Measurements from ENCODE around the gene ATF7IP.

Gene ATF7IP

DNA sequence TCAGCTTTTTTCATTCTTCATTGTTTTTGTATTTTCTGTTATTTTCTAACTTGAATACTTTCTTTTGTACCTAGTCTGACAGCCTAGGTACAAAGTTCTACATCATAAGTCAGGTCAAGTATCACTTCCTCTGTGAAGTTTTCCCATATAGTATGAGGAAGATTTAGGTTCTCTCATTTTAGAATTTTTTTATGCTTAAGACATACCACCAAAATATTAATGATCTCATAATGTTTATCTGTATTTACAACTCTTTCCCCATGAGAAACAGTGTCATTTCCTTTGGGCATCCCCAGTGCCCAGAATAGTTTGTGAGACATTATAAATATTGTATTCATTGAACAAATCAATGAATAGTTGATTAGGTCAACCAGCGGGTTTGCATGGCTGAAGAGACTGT lies 3.1 kb upstream of the ATF7IP start:
- Mint-ChIP-seq H3K27me3 (ENCODE audit: low read depth) (no peaks in the 10 kb centered on the region), H3K4me3 (no peak overlapping the region), H3K36me3 (ENCODE audit: low read depth) (peaks cover 11% of the 10 kb centered on the region), H3K4me1 (ENCODE audit: low read depth) (peaks cover 18% of the 10 kb centered on the region), H3K27ac (no peak overlapping the region), H3K9me3 (peaks cover 4% of the 10 kb centered on the region)

DNA sequence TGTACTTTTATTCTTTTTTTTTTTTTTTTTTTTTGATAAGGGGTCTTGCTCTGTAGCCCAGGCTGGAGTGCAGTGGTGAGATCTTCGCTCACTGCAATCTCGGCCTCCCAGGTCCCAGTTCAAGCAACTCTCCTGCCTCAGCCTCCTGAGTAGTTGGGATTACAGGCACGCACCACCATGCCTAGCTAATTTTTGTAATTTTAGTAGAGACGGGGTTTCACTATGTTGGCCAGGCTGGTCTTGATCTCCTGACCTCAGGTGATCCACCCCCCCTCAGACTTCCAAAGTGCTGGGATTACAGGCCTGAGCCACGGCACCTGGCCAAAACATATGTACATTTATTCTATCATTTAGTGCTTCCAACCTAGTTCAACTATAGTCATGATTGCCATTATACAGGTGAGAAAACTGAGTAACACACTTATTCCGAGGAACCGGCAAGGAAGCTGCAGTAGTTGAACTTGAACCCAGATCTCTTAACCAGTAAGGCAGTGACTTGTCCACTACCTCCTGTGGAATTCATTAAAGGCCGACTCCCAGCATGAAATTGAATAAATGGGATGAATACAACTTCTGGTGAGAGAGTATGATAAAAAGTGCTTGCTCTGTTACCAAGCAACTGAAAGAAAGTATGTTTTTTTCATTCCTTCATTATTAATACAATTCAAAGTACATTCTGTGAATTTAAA lies 755 bp upstream of the ATF7IP start:
- H3K27me3 Mint-ChIP-seq (ENCODE audit: low read depth): no peaks in the 10 kb centered on the region

DNA sequence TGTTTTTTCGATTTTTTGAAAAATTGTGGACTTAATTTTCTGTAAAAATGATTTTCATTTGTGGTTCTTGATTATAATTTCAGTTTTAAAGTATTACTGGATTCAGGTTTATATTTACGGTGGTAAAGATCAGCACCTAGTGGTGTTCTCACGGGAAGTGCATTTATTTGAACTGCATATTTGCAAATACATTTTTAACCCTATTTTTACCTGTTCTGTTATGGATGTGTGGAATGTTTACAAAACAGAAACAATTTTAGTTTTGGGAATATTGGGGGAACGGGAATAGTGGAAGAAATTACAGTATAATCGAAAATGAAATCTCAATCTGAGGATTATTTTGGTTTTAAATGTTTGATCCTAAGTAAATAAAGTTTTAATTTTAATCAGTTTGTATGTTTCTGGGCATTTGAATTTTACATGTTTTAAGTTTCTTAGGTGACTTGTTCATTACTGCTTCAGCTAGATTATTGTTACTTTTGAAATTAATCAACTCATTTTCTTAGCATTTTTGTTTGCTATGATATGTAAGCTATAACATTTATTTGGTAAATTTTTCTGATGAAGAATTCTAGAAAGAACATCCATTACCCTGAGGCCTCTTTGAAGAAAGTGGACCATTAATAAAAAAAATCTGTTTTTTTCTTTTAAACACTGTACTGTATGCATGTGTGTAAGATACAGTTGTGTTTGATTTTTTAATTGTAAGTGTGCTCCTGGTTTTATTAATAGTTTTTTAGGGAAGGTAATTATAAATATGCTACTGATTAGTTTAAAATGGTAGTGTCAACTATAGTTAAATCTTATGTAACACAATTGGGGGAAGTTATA lies 942 bp downstream of the ATF7IP start:
- Mint-ChIP-seq H3K4me1 (ENCODE audit: low read depth) (peaks cover 35% of the 10 kb centered on the region), H3K9me3 (no peaks in the 10 kb centered on the region), H3K27me3 (ENCODE audit: low read depth) (no peaks in the 10 kb centered on the region), H3K4me3 (peak overlapping the region; percentile 88), H3K27ac (peak overlapping the region; percentile 95), H3K36me3 (ENCODE audit: low read depth) (peaks cover 16% of the 10 kb centered on the region)

More for the DNA sequence above, 755 bp upstream of the ATF7IP start:
- Mint-ChIP-seq H3K4me3 (peak overlapping the region; percentile 88), H3K9me3 (peaks cover 4% of the 10 kb centered on the region), H3K27ac (peak overlapping the region; percentile 95), H3K36me3 (ENCODE audit: low read depth) (peaks cover 11% of the 10 kb centered on the region), H3K4me1 (ENCODE audit: low read depth) (peaks cover 23% of the 10 kb centered on the region)

DNA sequence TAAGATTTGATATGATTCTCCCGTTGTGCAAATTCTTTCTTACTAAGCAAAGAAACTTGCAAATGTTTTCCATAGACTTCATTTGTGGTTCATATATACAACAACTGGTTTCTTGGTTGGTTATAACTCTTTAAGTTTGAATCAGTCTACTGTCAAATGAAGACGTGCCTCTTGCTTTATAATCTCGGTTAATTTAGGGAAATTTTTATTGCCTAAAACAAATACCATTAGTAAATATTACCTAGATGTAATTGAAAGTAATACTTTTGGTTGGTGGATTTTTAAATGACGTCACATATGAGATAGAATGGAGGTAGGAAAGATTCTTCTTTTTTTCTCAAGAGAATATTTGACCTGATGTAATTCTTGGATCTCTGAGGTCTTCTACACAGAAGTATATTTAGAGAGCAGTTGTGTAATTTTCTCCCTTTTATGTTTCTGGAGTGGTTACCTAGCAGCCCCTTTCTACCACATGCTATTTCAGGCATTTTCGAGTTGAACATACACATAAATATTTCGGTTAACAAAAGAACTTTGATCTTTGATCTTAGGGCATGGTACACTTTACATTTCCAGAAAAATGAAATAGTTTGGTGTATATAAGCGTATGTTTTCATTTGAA lies 1.7 kb downstream of the ATF7IP start:
- Mint-ChIP-seq H3K4me1 (ENCODE audit: low read depth) (peaks cover 40% of the 10 kb centered on the region), H3K36me3 (ENCODE audit: low read depth) (peaks cover 16% of the 10 kb centered on the region), H3K27ac (peak overlapping the region; percentile 95), H3K27me3 (ENCODE audit: low read depth) (no peaks in the 10 kb centered on the region), H3K9me3 (no peaks in the 10 kb centered on the region), H3K4me3 (peak overlapping the region; percentile 88)

DNA sequence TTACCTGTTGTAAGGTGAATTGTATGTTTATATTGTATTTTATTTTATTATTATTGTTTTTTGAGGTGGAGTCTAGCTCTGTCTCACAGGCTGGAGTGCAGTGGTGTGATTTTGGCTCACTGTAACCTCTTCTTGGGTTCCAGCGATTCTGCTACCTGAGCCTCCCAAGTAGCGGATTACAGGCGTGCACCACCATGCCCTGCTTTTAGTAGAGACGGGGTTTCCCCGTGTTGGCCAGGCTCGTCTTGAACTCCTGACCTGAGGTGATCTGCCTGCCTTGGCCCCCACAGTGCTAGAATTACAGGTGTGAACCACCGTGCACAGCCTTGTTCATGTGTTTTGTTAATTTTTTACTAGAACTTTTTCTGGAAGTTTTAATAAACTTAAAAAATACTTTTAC lies 3.8 kb downstream of the ATF7IP start:
- no peak overlapping the region for H3K27ac Mint-ChIP-seq
- H3K9me3 Mint-ChIP-seq: no peaks in the 10 kb centered on the region
- H3K4me3 Mint-ChIP-seq: peak overlapping the region; percentile 69
- H3K36me3 Mint-ChIP-seq (ENCODE audit: low read depth): peaks cover 23% of the 10 kb centered on the region
- no peaks in the 10 kb centered on the region for H3K27me3 Mint-ChIP-seq (ENCODE audit: low read depth)
- H3K4me1 Mint-ChIP-seq (ENCODE audit: low read depth): peaks cover 49% of the 10 kb centered on the region

DNA sequence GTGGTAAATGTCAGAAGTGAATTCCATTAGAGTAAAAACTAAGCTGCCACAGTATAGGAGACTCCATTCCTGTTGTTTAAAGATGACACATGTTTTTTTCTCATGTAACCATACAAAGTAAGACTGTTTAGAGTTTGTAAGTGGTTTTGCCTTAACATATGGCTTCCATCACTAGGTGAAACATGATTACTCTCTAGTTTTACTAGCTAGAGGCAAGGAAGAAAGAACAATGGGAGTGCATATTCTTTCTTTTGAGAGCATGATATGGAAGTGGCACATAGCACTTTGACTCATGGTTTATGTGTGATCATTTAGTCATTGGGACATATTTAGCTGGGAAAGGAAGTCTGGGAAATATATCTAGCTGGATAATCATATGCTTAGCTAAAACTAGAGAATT lies 7.7 kb downstream of the ATF7IP start:
- peaks cover 35% of the 10 kb centered on the region for H3K4me1 Mint-ChIP-seq (ENCODE audit: low read depth)
- H3K27me3 Mint-ChIP-seq (ENCODE audit: low read depth): no peaks in the 10 kb centered on the region
- H3K27ac Mint-ChIP-seq: peak overlapping the region; percentile 1
- H3K9me3 Mint-ChIP-seq: no peaks in the 10 kb centered on the region
- no peak overlapping the region for H3K4me3 Mint-ChIP-seq
- peaks cover 23% of the 10 kb centered on the region for H3K36me3 Mint-ChIP-seq (ENCODE audit: low read depth)

DNA sequence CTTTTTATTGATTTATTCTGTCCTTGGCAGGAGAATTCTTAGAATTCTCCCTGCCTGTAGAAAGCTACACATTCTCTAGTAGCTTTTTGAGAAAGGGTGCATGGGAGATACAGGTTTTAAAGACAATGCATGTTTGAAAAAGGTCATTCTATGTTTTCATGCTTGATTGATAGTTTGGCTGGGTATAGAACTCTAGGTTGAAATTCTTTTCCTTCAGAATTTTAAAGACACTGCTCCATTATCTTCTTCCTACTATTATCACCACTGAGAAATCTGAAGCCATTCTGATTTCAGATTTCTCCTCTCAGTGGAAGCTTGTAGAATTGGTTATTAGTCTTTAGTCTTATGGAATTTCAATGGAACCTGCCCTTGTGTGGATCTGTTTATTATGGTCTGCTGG lies 14.0 kb downstream of the ATF7IP start:
- Mint-ChIP-seq H3K9me3 (peaks cover 25% of the 10 kb centered on the region), H3K4me3 (no peak overlapping the region), H3K4me1 (ENCODE audit: low read depth) (peaks cover 20% of the 10 kb centered on the region), H3K27me3 (ENCODE audit: low read depth) (no peaks in the 10 kb centered on the region), H3K27ac (no peak overlapping the region), H3K36me3 (ENCODE audit: low read depth) (peaks cover 46% of the 10 kb centered on the region)

DNA sequence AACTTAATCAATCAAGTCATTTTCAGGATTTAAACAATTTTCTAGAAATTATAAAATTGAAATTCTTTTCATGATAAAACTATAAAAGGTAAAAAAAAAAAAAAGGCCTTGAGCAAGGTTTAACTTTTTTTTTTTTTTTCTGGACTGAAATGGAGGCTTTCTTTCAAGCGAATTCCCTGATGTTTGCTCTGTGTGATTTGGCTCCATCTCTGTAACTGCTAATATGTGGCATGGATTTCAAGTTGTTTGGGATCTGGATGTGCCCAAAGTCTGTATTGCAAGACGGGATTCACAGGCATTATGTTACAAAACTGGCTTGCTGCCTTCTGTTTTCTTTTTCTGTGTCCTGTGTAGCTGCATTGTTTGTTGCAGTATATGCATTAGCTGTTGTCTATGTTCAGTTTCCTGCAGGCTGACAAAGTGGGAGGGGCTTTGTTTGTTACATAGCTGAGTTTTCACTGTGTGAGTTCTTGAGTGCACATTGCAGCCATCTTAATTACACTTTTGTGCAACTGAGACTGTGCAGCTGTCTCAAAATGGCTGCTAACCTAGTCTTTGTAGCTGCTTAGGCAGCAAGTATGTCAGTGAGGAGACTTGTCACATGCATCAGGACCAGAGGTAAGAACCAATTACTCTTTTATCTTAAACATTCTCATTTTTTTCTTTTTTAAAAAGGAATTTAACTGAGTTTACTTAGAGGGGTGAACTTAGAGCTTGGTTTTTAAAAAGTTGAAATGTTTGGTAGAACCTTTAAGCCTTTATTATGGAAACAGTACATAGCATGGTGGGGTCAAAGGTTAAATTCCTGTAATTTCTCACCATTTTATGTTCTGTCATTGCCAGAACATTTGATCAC lies 19.5 kb downstream of the ATF7IP start:
- Mint-ChIP-seq H3K27ac (peak overlapping the region; percentile 96), H3K36me3 (ENCODE audit: low read depth) (peaks cover 37% of the 10 kb centered on the region), H3K4me3 (peak overlapping the region; percentile 86)

DNA sequence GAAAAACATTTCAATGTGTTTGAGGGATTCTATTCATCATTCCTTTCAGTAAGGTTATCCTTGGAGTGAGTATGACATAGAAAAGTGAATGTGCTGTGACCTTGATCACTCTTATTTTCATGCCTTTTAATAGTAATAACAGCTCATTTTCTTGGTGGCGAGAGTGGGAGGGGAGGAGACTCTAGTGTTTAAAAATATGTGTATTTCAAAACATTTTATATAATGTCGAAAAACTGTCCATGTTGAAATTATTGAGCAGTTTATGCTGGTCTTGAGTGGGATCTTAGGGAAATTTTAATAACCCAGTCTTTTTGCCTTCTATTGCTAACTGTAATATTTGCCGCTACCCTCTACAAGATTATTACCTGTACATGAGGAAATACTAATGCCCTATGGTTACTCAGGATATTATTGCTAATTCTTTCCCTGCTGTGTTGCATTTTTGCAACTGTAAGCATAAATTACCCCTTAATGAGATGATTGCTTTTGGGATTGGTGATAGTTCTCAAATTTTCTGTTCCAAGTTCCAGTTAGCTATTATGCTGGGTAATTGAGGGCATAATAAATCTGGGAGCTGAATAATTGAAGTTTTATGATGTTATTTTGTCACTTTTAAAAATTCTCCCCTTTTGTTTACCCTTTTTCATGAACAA lies 21.9 kb downstream of the ATF7IP start:
- Mint-ChIP-seq H3K4me3 (peak overlapping the region; percentile 86), H3K27me3 (ENCODE audit: low read depth) (no peaks in the 10 kb centered on the region), H3K9me3 (no peaks in the 10 kb centered on the region), H3K27ac (peak overlapping the region; percentile 96), H3K36me3 (ENCODE audit: low read depth) (peaks cover 38% of the 10 kb centered on the region), H3K4me1 (ENCODE audit: low read depth) (peaks cover 58% of the 10 kb centered on the region)

More for the DNA sequence above, 19.5 kb downstream of the ATF7IP start:
- Mint-ChIP-seq H3K27me3 (ENCODE audit: low read depth) (no peaks in the 10 kb centered on the region), H3K4me1 (ENCODE audit: low read depth) (peaks cover 46% of the 10 kb centered on the region), H3K9me3 (peaks cover 8% of the 10 kb centered on the region)

DNA sequence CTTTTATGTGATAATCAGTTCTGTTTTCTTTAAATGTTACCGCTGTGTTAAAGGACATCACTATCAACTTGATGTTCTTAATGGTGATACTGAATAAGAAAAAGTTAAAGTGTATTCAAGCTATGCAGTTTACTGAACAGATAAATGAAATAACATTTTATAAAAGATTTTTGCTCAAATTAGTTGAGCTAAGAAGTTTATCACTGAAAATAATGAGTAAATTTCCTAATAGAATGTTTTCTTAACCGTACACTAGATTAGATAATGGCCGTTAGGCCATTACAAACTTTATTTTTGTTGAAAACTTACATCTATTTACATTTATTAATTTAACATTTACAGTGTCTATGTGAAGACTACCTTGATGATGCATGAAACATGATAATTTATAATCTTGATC lies 25.0 kb downstream of the ATF7IP start:
- H3K36me3 Mint-ChIP-seq (ENCODE audit: low read depth): peaks cover 34% of the 10 kb centered on the region
- H3K9me3 Mint-ChIP-seq: no peaks in the 10 kb centered on the region
- H3K4me3 Mint-ChIP-seq: peak overlapping the region; percentile 71
- H3K27me3 Mint-ChIP-seq (ENCODE audit: low read depth): no peaks in the 10 kb centered on the region
- H3K27ac Mint-ChIP-seq: no peak overlapping the region
- peaks cover 61% of the 10 kb centered on the region for H3K4me1 Mint-ChIP-seq (ENCODE audit: low read depth)

DNA sequence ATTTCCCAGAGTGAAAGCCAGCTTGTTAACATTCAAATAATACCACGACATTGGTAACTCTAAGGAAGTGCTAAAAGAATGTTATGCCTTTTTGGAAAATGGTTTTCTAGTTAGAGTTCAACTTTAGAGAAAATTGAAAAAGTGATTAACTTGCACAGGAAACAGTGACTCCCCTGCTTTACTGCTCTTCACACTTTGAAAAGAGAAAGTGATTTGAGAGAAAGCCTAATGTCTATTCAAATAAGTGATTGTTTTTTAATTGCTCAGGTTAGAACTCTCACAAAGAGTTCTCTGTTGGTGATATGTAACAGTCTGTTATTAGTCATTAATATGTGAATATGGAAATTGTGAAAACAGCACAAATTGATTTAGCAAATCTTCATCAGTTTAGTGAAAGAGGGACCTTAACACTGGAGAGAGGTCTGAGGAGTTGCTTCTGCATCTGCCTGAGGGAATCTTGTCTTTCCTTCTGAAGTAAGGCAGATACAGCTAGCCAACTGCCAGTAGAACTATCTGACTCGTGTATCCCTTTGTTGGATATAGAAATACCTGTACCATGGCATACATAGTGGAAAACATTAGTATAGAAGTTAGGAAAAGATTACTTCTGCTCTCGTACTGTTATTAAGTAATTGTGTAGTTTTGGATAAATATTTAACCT lies 25.5 kb downstream of the ATF7IP start:
- peak overlapping the region; percentile 84 for H3K27ac Mint-ChIP-seq
- H3K9me3 Mint-ChIP-seq: no peaks in the 10 kb centered on the region
- no peaks in the 10 kb centered on the region for H3K27me3 Mint-ChIP-seq (ENCODE audit: low read depth)
- H3K36me3 Mint-ChIP-seq (ENCODE audit: low read depth): peaks cover 34% of the 10 kb centered on the region
- peak overlapping the region; percentile 71 for H3K4me3 Mint-ChIP-seq
- peaks cover 64% of the 10 kb centered on the region for H3K4me1 Mint-ChIP-seq (ENCODE audit: low read depth)

DNA sequence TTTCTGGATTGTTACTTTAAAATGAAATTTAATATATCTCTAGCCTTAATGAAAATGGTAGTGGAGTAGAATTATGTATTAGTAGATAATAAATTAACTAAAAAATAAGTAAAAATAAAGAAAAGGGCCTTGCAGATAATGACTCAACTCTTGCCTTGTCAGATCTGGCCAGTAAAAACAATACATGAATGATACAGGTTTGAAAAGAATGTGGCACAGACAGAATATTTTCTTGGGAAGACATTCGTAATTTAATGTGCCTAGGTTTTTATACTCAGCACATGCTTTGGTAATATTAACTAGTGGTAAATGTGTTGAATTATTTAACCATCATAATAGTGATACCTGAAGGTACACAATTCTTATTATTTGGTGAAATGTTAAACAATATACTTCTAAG lies 28.3 kb downstream of the ATF7IP start:
- peaks cover 37% of the 10 kb centered on the region for H3K36me3 Mint-ChIP-seq (ENCODE audit: low read depth)
- H3K27ac Mint-ChIP-seq: peak overlapping the region; percentile 97
- H3K4me3 Mint-ChIP-seq: peak overlapping the region; percentile 85
- no peaks in the 10 kb centered on the region for H3K9me3 Mint-ChIP-seq
- peaks cover 69% of the 10 kb centered on the region for H3K4me1 Mint-ChIP-seq (ENCODE audit: low read depth)
- H3K27me3 Mint-ChIP-seq (ENCODE audit: low read depth): no peaks in the 10 kb centered on the region

DNA sequence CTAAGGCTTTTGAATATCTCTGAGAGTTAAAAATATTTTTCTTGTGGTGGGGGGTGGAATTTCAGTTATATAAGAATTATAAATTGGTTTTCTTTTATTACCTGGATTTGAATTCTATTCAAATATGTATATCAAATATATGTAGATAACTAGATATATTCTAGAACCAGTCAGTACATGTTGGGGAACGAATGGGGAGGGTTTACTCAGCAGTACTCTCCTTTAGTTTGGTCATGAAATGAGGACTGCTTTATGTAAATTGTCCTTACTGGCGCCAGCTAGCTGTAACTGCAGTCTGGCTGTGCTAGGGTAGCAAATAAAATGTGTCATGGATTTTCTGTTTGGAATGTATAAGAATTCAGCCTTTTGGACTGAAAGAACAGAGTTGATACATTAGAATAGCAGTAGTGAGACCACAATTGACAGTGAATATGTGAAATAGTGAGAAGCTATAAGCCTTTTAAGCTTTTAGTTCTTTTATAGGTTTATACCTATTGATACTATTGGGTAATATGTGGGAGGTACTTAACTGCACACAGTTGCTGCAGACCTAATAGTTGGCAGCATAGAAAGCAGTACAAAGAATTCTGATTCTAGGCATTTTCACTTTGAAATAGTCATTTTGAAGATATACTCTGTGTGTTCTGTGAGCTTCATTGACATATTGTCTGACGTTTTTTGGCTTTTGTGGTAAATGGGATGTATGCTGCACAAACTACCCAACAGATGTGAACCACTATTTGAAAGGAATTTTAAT lies 29.0 kb downstream of the ATF7IP start:
- H3K4me3 Mint-ChIP-seq: peak overlapping the region; percentile 85
- peaks cover 31% of the 10 kb centered on the region for H3K36me3 Mint-ChIP-seq (ENCODE audit: low read depth)
- no peaks in the 10 kb centered on the region for H3K9me3 Mint-ChIP-seq
- H3K27me3 Mint-ChIP-seq (ENCODE audit: low read depth): no peaks in the 10 kb centered on the region
- H3K4me1 Mint-ChIP-seq (ENCODE audit: low read depth): peaks cover 67% of the 10 kb centered on the region
- peak overlapping the region; percentile 97 for H3K27ac Mint-ChIP-seq

Measured in T-helper 1 cell treated with Interleukin-12 subunit alpha and Interleukin-12 subunit beta and Interleukin-4 antibody, amounts not matched to agents 30 μg/mL and 1 μg/mL, for 36 hours (primary cell).